GM23338 (cell line): ENCODE measurements around the gene SCNN1G. TPM values are rescaled to one million over a fixed set of nuclear protein-coding genes. Genes with fewer than 3 reads are reported as not detected.

Source experiments
- ATAC-seq: fragments of 200-7000 bp; cut with Tn5 transposase; 3 replicates; pipeline ENCODE4 v1.9.1; 2020
- DNase-seq: peaks from one replicate; pipeline ENCODE4 v3.0.0-alpha.2; 2015; ENCODE audit warnings: low spot score
- H2AFZ ChIP-seq: fragments of 200-600 bp; sonication (generic); 2 replicates; pipeline ENCODE4 v1.8.0; 2016; ENCODE audit warnings: antibody characterized with exemption, mild to moderate bottlenecking, moderate library complexity
- H3F3A ChIP-seq: fragments of 200-600 bp; sonication (generic); replicated peaks from 2 replicates; pipeline ENCODE4 v1.8.0; 2017; ENCODE audit warnings: antibody characterized with exemption, mixed run types, low read depth
- H3K27ac ChIP-seq: fragments of 200-600 bp; sonication (generic); 2 replicates; pipeline ENCODE4 v1.6.1; 2016; ENCODE audit warnings: low read depth
- H3K27me3 ChIP-seq: fragments of 200-600 bp; sonication (generic); 2 replicates; pipeline ENCODE4 v1.8.0; 2016; ENCODE audit warnings: mild to moderate bottlenecking, mixed run types, moderate library complexity; ENCODE audit not compliant: insufficient read depth
- H3K36me3 ChIP-seq: fragments of 200-600 bp; sonication (generic); 2 replicates; pipeline ENCODE4 v1.8.0; 2016; ENCODE audit warnings: mild to moderate bottlenecking; ENCODE audit not compliant: insufficient read depth
- H3K4me1 ChIP-seq: fragments of 200-600 bp; sonication (generic); 2 replicates; pipeline ENCODE4 v1.8.0; 2016; ENCODE audit warnings: mild to moderate bottlenecking, moderate library complexity; ENCODE audit not compliant: insufficient read depth
- H3K4me2 ChIP-seq: fragments of 200-600 bp; sonication (generic); 2 replicates; pipeline ENCODE4 v1.7.1; 2017; ENCODE audit warnings: mixed run types
- H3K4me3 ChIP-seq: fragments of 200-600 bp; sonication (generic); 2 replicates; pipeline ENCODE4 v1.6.1; 2016; ENCODE audit warnings: mixed run types
- H3K79me2 ChIP-seq: fragments of 200-600 bp; sonication (generic); replicated peaks from 2 replicates; pipeline ENCODE4 v1.8.0; 2017; ENCODE audit warnings: mild to moderate bottlenecking; ENCODE audit not compliant: insufficient read depth
- H3K9me2 ChIP-seq: fragments of 200-600 bp; sonication (generic); 2 replicates; pipeline ENCODE4 v1.8.0; 2017; ENCODE audit not compliant: insufficient read depth
- H4K20me1 ChIP-seq: fragments of 200-600 bp; sonication (generic); replicated peaks from 2 replicates; pipeline ENCODE4 v1.8.0; 2017; ENCODE audit warnings: mild to moderate bottlenecking; ENCODE audit not compliant: insufficient read depth
- H3K27ac Mint-ChIP-seq: 2 replicates; pipeline ENCODE4 v1.8.0; 2020; ENCODE audit warnings: inconsistent platforms, mild to moderate bottlenecking, moderate library complexity, mixed read lengths
- H3K27me3 Mint-ChIP-seq: 3 replicates; pipeline ENCODE4 v1.8.0; 2022; ENCODE audit warnings: low read depth, mild to moderate bottlenecking, moderate library complexity, mixed read lengths, inconsistent platforms; ENCODE audit not compliant: insufficient read depth, poor library complexity
- H3K36me3 Mint-ChIP-seq: 3 replicates; pipeline ENCODE4 v1.8.0; 2021; ENCODE audit warnings: low read depth, mild to moderate bottlenecking, inconsistent platforms, moderate library complexity, mixed read lengths
- H3K4me1 Mint-ChIP-seq: 3 replicates; pipeline ENCODE4 v1.8.0; 2020; ENCODE audit warnings: mild to moderate bottlenecking, inconsistent platforms, mixed read lengths
- H3K4me3 Mint-ChIP-seq: 3 replicates; pipeline ENCODE4 v1.8.0; 2021; ENCODE audit warnings: moderate library complexity, mild to moderate bottlenecking, inconsistent platforms, mixed read lengths
- H3K9me3 Mint-ChIP-seq: 3 replicates; pipeline ENCODE4 v1.8.0; 2020; ENCODE audit warnings: moderate library complexity, mild to moderate bottlenecking, inconsistent platforms, mixed read lengths
- CREB1 ChIP-seq: fragments of 250-450 bp; sonication (Bioruptor Pico); IDR thresholded peaks from 2 replicates; pipeline ENCODE4 v1.5.0; 2020; ENCODE audit warnings: low read depth, mild to moderate bottlenecking, moderate library complexity
- CTCF ChIP-seq, 2 experiments: fragments of 200-600 bp in 1 of 2; sonication (generic) in 1 of 2; conservative IDR thresholded peaks; 2 replicates each; pipeline versions ENCODE4 v1.5.1 to v1.6.1; 2016 to 2017; ENCODE audit warnings: antibody characterized with exemption in 2 of 2, low read depth in 2 of 2, mild to moderate bottlenecking in 2 of 2, moderate library complexity in 1 of 2
- EZH2 ChIP-seq: fragments of 200-600 bp; sonication (generic); IDR thresholded peaks from one replicate; pipeline ENCODE4 v1.8.0; 2017; ENCODE audit warnings: antibody characterized with exemption, mild to moderate bottlenecking, low read depth; ENCODE audit not compliant: unreplicated experiment
- EZH2phosphoT487 ChIP-seq: fragments of 200-600 bp; sonication (generic); IDR thresholded peaks from one replicate; pipeline ENCODE4 v1.8.1; 2018; ENCODE audit warnings: antibody characterized with exemption; ENCODE audit not compliant: unreplicated experiment
- JUNB ChIP-seq: IDR thresholded peaks from one replicate; pipeline ENCODE4 v1.6.1; 2016; ENCODE audit warnings: antibody characterized with exemption; ENCODE audit not compliant: unreplicated experiment
- NANOG ChIP-seq: IDR thresholded peaks from 2 replicates; pipeline ENCODE4 v1.6.1; 2016; ENCODE audit warnings: antibody characterized with exemption, borderline replicate concordance
- POLR2AphosphoS5 ChIP-seq: IDR thresholded peaks from 2 replicates; pipeline ENCODE4 v1.6.1; 2016; ENCODE audit warnings: antibody characterized with exemption, low read depth
- STAT1 ChIP-seq: IDR thresholded peaks from one replicate; pipeline ENCODE4 v1.6.1; 2016; ENCODE audit warnings: antibody characterized with exemption; ENCODE audit not compliant: unreplicated experiment
- ZNF114 ChIP-seq: fragments of 250-450 bp; sonication (Bioruptor Pico); IDR thresholded peaks from 2 replicates; pipeline ENCODE4 v1.5.0; 2020; ENCODE audit warnings: mild to moderate bottlenecking, moderate library complexity
- ZNF331 ChIP-seq: fragments of 250-450 bp; sonication (Bioruptor Pico); IDR thresholded peaks from 2 replicates; pipeline ENCODE4 v1.5.0; 2020; ENCODE audit warnings: low read depth, mild to moderate bottlenecking, moderate library complexity
- polyA plus RNA-seq: library from polyadenylated mRNA; unstranded; fragments of >200 nt; fragmentation: Nextera tagmentation; extraction: Ambion mirVana; gene quantifications from 2 replicates; pipeline ENCODE4 v1.2.1, GENCODE V29; 2016
- total RNA-seq: library from RNA; depleted of rRNA; stranded (reverse); fragments of >200 nt; shearing (Covaris generic); gene quantifications from 2 replicates; pipeline ENCODE4 v1.2.3, GENCODE V29; 2014
- TF ChIP-seq, protein P1 (sequence below): IDR thresholded peaks from one replicate; pipeline ENCODE4 v1.6.1; 2018; ENCODE audit warnings: antibody characterized with exemption; ENCODE audit not compliant: unreplicated experiment

SCNN1G gene
- total and polyA plus RNA-seq, 2 experiments from 2014 or later = 0.97 to 1.1 TPM

- Histone ChIP-seq H3K4me3 (no peak overlapping the region), H3K79me2 (no peaks in the 10 kb centered on the region), H4K20me1 (no peaks in the 10 kb centered on the region), H3K27me3 (no peaks in the 10 kb centered on the region), H3K4me2 (0 out of 2 replicates have a peak overlapping the region, but pooled peaks have one; percentile 20), H3K4me1 (peaks cover 19% of the 10 kb centered on the region; the same call in 1 of the 2 replicates), H2AFZ (0 out of 2 replicates have a peak overlapping the region, but pooled peaks have one; percentile 32), H3K9me2 (no peaks in the 10 kb centered on the region), H3K27ac (no peak overlapping the region), H3F3A (no peaks in the 10 kb centered on the region), H3K36me3 (no peaks in the 10 kb centered on the region)
- TF ChIP-seq NANOG = no peak
- TF ChIP-seq EZH2phosphoT487 = no peak
- TF ChIP-seq JUNB = no peak
- TF ChIP-seq ZNF331 = no peak
- no peak for TF ChIP-seq POLR2AphosphoS5
- TF ChIP-seq EZH2 = no peak
- TF ChIP-seq STAT1 = no peak
- ATAC-seq (no peak), DNase-seq (no peak)
- H3K4me3 Mint-ChIP-seq = no peak overlapping the region
- H3K36me3 Mint-ChIP-seq = no peaks in the 10 kb centered on the region
- H3K27me3 Mint-ChIP-seq = peaks cover 4% of the 10 kb centered on the region
- H3K4me1 Mint-ChIP-seq = peaks cover 25% of the 10 kb centered on the region
- no peaks in the 10 kb centered on the region; the same call in 2 of the 3 replicates for H3K9me3 Mint-ChIP-seq
- H3K27ac Mint-ChIP-seq = no peak overlapping the region
Measured at GRCh38 chr16:23206986-23207385, 24.4 kb downstream of the SCNN1G start.

- Mint-ChIP-seq H3K4me1 (peaks cover 20% of the 10 kb centered on the region), H3K27me3 (peaks cover 4% of the 10 kb centered on the region), H3K27ac (no peak overlapping the region), H3K36me3 (no peaks in the 10 kb centered on the region), H3K4me3 (no peak overlapping the region), H3K9me3 (no peaks in the 10 kb centered on the region; the same call in 2 of the 3 replicates)
- DNase-seq (no peak), ATAC-seq (no peak)
- Histone ChIP-seq H3K27ac (no peak overlapping the region), H3K9me2 (no peaks in the 10 kb centered on the region), H3K4me1 (peaks cover 19% of the 10 kb centered on the region; the same call in 1 of the 2 replicates), H3K4me3 (no peak overlapping the region), H3K36me3 (no peaks in the 10 kb centered on the region), H3F3A (no peaks in the 10 kb centered on the region), H3K27me3 (no peaks in the 10 kb centered on the region), H3K4me2 (no peak overlapping the region), H4K20me1 (no peaks in the 10 kb centered on the region), H2AFZ (0 out of 2 replicates have a peak overlapping the region, but pooled peaks have one; percentile 32), H3K79me2 (no peaks in the 10 kb centered on the region)
- TF ChIP-seq EZH2 (no peak), CREB1 (CRISPR knock-in tag) (no peak), CTCF (conservative IDR thresholded peaks at IDR 0.05; ENCODE audit: low read depth in 2 of 2) (no peak), POLR2AphosphoS5 (no peak), ZNF331 (no peak), ZNF114 (CRISPR knock-in tag) (no peak), NANOG (no peak), STAT1 (no peak)
- TF ChIP-seq, protein P1, sequence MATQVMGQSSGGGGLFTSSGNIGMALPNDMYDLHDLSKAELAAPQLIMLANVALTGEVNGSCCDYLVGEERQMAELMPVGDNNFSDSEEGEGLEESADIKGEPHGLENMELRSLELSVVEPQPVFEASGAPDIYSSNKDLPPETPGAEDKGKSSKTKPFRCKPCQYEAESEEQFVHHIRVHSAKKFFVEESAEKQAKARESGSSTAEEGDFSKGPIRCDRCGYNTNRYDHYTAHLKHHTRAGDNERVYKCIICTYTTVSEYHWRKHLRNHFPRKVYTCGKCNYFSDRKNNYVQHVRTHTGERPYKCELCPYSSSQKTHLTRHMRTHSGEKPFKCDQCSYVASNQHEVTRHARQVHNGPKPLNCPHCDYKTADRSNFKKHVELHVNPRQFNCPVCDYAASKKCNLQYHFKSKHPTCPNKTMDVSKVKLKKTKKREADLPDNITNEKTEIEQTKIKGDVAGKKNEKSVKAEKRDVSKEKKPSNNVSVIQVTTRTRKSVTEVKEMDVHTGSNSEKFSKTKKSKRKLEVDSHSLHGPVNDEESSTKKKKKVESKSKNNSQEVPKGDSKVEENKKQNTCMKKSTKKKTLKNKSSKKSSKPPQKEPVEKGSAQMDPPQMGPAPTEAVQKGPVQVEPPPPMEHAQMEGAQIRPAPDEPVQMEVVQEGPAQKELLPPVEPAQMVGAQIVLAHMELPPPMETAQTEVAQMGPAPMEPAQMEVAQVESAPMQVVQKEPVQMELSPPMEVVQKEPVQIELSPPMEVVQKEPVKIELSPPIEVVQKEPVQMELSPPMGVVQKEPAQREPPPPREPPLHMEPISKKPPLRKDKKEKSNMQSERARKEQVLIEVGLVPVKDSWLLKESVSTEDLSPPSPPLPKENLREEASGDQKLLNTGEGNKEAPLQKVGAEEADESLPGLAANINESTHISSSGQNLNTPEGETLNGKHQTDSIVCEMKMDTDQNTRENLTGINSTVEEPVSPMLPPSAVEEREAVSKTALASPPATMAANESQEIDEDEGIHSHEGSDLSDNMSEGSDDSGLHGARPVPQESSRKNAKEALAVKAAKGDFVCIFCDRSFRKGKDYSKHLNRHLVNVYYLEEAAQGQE = no peak
Measured at GRCh38 chr16:23207485-23207884, 24.9 kb downstream of the SCNN1G start.
